HTERT RPE-1 (cell line): ENCODE results near the gene HNRNPA3.
"Not testable (repeated sequence)": the region's sequence is repeated elsewhere in the genome, so short reads cannot be mapped to it uniquely, and the experiment has no call there.

ENCODE experiments used
- in situ Hi-C: fragments of 300-500 bp; cut with MboI; formaldehyde crosslinking; loops from 4 replicates; pipeline ENCODE4 v1.14.3; 2020; ENCODE audit warnings: low sequenced_read_pairs

Gene HNRNPA3

GRCh38 chr2:177232098-177232704, 19.6 kb downstream of the HNRNPA3 start:
- in situ Hi-C loops: no loop called here

GRCh38 chr2:177234267-177234666, 21.7 kb downstream of the HNRNPA3 start:
- in situ Hi-C loops: no loop called here

- in situ Hi-C loops: no loop called here
These were observed 23.4 kb downstream of the HNRNPA3 start for GRCh38 chr2:177235855-177236437.

- in situ Hi-C loops: no loop called here
These were observed 25.3 kb downstream of the HNRNPA3 start for GRCh38 chr2:177237932-177238331.

- in situ Hi-C loops: no loop called here
These were observed 26.5 kb downstream of the HNRNPA3 start for GRCh38 chr2:177239053-177239452.

GRCh38 chr2:177239932-177240630, 27.5 kb downstream of the HNRNPA3 start:
- in situ Hi-C loops: no loop called here

- in situ Hi-C loops: no loop called here
These were observed 29.1 kb downstream of the HNRNPA3 start for GRCh38 chr2:177241711-177242120.

- in situ Hi-C loops: no loop called here
These were observed 29.8 kb downstream of the HNRNPA3 start for GRCh38 chr2:177242121-177242987.

- in situ Hi-C loops: no loop called here
These were observed 30.5 kb downstream of the HNRNPA3 start for GRCh38 chr2:177243073-177243472.

- in situ Hi-C loops: no loop called here
These were observed 30.9 kb downstream of the HNRNPA3 start for GRCh38 chr2:177243476-177243875.

GRCh38 chr2:177244244-177244771, 31.7 kb downstream of the HNRNPA3 start:
- in situ Hi-C loops: no loop called here

- in situ Hi-C loops: no loop called here
These were observed 32.4 kb downstream of the HNRNPA3 start for GRCh38 chr2:177245010-177245422.

GRCh38 chr2:177246000-177246399, 33.4 kb downstream of the HNRNPA3 start:
- in situ Hi-C loops: no loop called here

- in situ Hi-C loops: not testable (repeated sequence)
These were observed 34.0 kb downstream of the HNRNPA3 start for GRCh38 chr2:177246523-177247030.

GRCh38 chr2:177247693-177248262, 35.2 kb downstream of the HNRNPA3 start:
- in situ Hi-C loops: no loop called here

GRCh38 chr2:177249038-177249437, 36.4 kb downstream of the HNRNPA3 start:
- in situ Hi-C loops: no loop called here

GRCh38 chr2:177250461-177250860, 37.9 kb downstream of the HNRNPA3 start:
- in situ Hi-C loops: no loop called here

- in situ Hi-C loops: no loop called here
These were observed 38.6 kb downstream of the HNRNPA3 start for GRCh38 chr2:177251165-177251542.

GRCh38 chr2:177252808-177253531, 40.4 kb downstream of the HNRNPA3 start:
- in situ Hi-C loops: no loop called here

GRCh38 chr2:177253704-177254103, 41.1 kb downstream of the HNRNPA3 start:
- in situ Hi-C loops: no loop called here
